Measurements from ENCODE around the gene PRMT7.

PRMT7 gene

GRCh38 chr16:68269793-68270192 is 41.0 kb upstream of the PRMT7 start:
- DNase-seq (ENCODE audit: low read depth), result no peak
- TF ChIP-seq, protein P1, sequence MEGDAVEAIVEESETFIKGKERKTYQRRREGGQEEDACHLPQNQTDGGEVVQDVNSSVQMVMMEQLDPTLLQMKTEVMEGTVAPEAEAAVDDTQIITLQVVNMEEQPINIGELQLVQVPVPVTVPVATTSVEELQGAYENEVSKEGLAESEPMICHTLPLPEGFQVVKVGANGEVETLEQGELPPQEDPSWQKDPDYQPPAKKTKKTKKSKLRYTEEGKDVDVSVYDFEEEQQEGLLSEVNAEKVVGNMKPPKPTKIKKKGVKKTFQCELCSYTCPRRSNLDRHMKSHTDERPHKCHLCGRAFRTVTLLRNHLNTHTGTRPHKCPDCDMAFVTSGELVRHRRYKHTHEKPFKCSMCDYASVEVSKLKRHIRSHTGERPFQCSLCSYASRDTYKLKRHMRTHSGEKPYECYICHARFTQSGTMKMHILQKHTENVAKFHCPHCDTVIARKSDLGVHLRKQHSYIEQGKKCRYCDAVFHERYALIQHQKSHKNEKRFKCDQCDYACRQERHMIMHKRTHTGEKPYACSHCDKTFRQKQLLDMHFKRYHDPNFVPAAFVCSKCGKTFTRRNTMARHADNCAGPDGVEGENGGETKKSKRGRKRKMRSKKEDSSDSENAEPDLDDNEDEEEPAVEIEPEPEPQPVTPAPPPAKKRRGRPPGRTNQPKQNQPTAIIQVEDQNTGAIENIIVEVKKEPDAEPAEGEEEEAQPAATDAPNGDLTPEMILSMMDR (IDR thresholded peaks at IDR 0.05; ENCODE audit: insufficient read depth, low read depth, low read length, missing control alignments), result no peak
- H3K4me3 ChIP-seq (ENCODE audit: low read length), result no peak overlapping the region

GRCh38 chr16:68270353-68270752 is 40.5 kb upstream of the PRMT7 start:
- TF ChIP-seq, protein P1 (IDR thresholded peaks at IDR 0.05; ENCODE audit: insufficient read depth, low read depth, low read length, missing control alignments), result no peak
- H3K4me3 ChIP-seq (ENCODE audit: low read length), result no peak overlapping the region
- DNase-seq (ENCODE audit: low read depth), result no peak

DNA sequence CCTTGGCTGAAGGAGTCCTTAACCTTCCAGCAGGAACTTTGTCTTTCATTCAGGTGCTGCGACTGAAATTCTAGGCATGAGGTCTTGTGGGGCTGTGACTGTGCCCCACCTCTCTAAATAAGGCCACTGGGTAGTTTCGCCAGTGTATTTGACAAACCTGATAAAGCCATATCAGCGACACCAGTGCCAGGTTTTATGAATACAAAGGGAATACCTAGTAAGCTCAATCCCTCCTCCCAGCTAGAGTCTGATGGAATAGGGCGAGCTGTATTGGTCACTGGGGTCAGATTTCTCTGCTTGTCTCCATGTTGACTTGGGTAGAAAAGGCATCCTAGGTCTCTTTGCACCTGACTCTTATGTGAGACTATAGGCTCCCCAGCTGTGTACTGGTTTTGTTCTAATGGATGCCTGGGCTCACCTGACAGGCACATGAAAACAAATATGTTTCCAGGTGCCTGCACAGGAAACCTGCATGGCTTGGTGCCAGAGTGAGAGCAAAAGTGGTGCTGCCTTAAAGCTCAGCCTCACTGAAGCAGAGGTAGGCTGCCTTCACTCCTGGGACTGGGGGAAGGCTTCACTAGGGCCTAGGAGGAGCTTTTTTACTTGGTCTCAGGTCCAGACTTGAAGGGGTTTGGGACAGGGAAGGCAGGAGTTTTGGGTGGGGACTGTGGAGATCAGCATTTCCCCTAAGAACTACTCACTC is 38.2 kb upstream of the PRMT7 start:
- DNase-seq (ENCODE audit: low read depth), result peak; percentile 36
- no peak overlapping the region for H3K4me3 ChIP-seq (ENCODE audit: low read length)

GRCh38 chr16:68273459-68273858 is 37.4 kb upstream of the PRMT7 start:
- H3K4me3 ChIP-seq (ENCODE audit: low read length), result no peak overlapping the region
- TF ChIP-seq, protein P1 (IDR thresholded peaks at IDR 0.05; ENCODE audit: insufficient read depth, low read depth, low read length, missing control alignments), result no peak
- peak; percentile 30 for DNase-seq (ENCODE audit: low read depth)

More for the DNA sequence above, 38.2 kb upstream of the PRMT7 start:
- TF ChIP-seq, protein P1 (IDR thresholded peaks at IDR 0.05; ENCODE audit: insufficient read depth, low read depth, low read length, missing control alignments), result no peak

- TF ChIP-seq, protein P1 (IDR thresholded peaks at IDR 0.05; ENCODE audit: insufficient read depth, low read depth, low read length, missing control alignments), result no peak
- H3K4me3 ChIP-seq (ENCODE audit: low read length), result no peak overlapping the region
- peak; percentile 70 for DNase-seq (ENCODE audit: low read depth)
Observed at GRCh38 chr16:68273896-68274295, 36.9 kb upstream of the PRMT7 start.

- DNase-seq (ENCODE audit: low read depth), result no peak
- TF ChIP-seq, protein P1 (IDR thresholded peaks at IDR 0.05; ENCODE audit: insufficient read depth, low read depth, low read length, missing control alignments), result no peak
- H3K4me3 ChIP-seq (ENCODE audit: low read length), result no peak overlapping the region
Observed at GRCh38 chr16:68274441-68274840, 36.4 kb upstream of the PRMT7 start.

Measured in epithelial cell of esophagus (primary cell).